IMR-90 (cell line): Measurements from ENCODE around the gene LAMTOR4.

ENCODE experiments used
- FOS ChIP-seq: fragments of 150-350 bp; IDR thresholded peaks from 2 replicates; pipeline ENCODE4 v1.6.1; 2016; ENCODE audit warnings: low read depth, low read length
- TF ChIP-seq, protein P1 (sequence below): fragments of 150-350 bp; IDR thresholded peaks from 2 replicates; pipeline ENCODE4 v1.6.1; 2016; ENCODE audit warnings: low read depth, mild to moderate bottlenecking, low read length, moderate library complexity, borderline replicate concordance
- TF ChIP-seq, protein P2 (sequence below): conservative IDR thresholded peaks from 2 replicates; pipeline ENCODE4 v1.5.1; 2012; ENCODE audit warnings: mild to moderate bottlenecking, low read depth, low read length, improper control_type of control experiment

GRCh38 chr7:100200693-100201092, 52.0 kb downstream of the LAMTOR4 start:
- TF ChIP-seq, protein P1, sequence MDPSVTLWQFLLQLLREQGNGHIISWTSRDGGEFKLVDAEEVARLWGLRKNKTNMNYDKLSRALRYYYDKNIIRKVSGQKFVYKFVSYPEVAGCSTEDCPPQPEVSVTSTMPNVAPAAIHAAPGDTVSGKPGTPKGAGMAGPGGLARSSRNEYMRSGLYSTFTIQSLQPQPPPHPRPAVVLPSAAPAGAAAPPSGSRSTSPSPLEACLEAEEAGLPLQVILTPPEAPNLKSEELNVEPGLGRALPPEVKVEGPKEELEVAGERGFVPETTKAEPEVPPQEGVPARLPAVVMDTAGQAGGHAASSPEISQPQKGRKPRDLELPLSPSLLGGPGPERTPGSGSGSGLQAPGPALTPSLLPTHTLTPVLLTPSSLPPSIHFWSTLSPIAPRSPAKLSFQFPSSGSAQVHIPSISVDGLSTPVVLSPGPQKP, result no peak
- TF ChIP-seq FOS, result no peak
- TF ChIP-seq, protein P2, sequence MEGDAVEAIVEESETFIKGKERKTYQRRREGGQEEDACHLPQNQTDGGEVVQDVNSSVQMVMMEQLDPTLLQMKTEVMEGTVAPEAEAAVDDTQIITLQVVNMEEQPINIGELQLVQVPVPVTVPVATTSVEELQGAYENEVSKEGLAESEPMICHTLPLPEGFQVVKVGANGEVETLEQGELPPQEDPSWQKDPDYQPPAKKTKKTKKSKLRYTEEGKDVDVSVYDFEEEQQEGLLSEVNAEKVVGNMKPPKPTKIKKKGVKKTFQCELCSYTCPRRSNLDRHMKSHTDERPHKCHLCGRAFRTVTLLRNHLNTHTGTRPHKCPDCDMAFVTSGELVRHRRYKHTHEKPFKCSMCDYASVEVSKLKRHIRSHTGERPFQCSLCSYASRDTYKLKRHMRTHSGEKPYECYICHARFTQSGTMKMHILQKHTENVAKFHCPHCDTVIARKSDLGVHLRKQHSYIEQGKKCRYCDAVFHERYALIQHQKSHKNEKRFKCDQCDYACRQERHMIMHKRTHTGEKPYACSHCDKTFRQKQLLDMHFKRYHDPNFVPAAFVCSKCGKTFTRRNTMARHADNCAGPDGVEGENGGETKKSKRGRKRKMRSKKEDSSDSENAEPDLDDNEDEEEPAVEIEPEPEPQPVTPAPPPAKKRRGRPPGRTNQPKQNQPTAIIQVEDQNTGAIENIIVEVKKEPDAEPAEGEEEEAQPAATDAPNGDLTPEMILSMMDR, result no peak
